ENCODE measurements around the gene CFAP54.

CFAP54 gene

DNA sequence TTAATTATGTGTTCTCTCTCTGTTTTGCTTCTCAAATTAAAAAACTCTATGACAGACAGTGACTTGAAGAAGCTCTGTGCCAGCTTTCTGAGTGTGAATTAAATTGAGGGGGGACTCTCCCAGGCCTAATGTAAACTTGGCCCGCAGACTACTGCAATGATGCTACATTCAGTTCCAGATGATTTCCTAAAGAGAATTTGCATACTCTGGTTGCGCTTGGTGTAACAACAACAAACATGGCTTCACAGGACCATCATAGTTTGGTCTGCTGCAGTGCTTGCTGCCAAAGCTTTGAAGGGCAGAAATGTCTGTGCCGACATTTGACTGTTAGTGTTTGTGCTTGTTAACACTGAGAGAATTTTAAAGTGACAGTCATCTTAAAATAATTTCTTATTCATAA is 25.0 kb downstream of the CFAP54 start:
- no peak for ATAC-seq
- TF ChIP-seq, protein P1, sequence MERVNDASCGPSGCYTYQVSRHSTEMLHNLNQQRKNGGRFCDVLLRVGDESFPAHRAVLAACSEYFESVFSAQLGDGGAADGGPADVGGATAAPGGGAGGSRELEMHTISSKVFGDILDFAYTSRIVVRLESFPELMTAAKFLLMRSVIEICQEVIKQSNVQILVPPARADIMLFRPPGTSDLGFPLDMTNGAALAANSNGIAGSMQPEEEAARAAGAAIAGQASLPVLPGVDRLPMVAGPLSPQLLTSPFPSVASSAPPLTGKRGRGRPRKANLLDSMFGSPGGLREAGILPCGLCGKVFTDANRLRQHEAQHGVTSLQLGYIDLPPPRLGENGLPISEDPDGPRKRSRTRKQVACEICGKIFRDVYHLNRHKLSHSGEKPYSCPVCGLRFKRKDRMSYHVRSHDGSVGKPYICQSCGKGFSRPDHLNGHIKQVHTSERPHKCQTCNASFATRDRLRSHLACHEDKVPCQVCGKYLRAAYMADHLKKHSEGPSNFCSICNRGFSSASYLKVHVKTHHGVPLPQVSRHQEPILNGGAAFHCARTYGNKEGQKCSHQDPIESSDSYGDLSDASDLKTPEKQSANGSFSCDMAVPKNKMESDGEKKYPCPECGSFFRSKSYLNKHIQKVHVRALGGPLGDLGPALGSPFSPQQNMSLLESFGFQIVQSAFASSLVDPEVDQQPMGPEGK (CRISPR knock-in tag; IDR thresholded peaks at IDR 0.05; ENCODE audit: borderline replicate concordance), result no peak
- TF ChIP-seq CSRNP3 (CRISPR knock-in tag; IDR thresholded peaks at IDR 0.05), result no peak
- TF ChIP-seq ESRRG (CRISPR knock-in tag; IDR thresholded peaks at IDR 0.05), result no peak
- TF ChIP-seq ZNF70 (CRISPR knock-in tag; IDR thresholded peaks at IDR 0.05), result no peak
- TF ChIP-seq, protein P2, sequence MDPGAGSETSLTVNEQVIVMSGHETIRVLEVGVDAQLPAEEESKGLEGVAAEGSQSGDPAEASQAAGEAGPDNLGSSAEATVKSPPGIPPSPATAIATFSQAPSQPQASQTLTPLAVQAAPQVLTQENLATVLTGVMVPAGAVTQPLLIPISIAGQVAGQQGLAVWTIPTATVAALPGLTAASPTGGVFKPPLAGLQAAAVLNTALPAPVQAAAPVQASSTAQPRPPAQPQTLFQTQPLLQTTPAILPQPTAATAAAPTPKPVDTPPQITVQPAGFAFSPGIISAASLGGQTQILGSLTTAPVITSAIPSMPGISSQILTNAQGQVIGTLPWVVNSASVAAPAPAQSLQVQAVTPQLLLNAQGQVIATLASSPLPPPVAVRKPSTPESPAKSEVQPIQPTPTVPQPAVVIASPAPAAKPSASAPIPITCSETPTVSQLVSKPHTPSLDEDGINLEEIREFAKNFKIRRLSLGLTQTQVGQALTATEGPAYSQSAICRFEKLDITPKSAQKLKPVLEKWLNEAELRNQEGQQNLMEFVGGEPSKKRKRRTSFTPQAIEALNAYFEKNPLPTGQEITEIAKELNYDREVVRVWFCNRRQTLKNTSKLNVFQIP (CRISPR knock-in tag; IDR thresholded peaks at IDR 0.05; ENCODE audit: borderline replicate concordance, low read depth), result no peak
- no peak for TF ChIP-seq ZC3H10 (CRISPR knock-in tag; IDR thresholded peaks at IDR 0.05)
- no peak for TF ChIP-seq BACH2 (CRISPR knock-in tag; IDR thresholded peaks at IDR 0.05; ENCODE audit: borderline replicate concordance)
- no peak for TF ChIP-seq RARB (CRISPR knock-in tag; IDR thresholded peaks at IDR 0.05)
- no peak for TF ChIP-seq ISL1 (CRISPR knock-in tag; IDR thresholded peaks at IDR 0.05)
- no peak for TF ChIP-seq ZFP3 (CRISPR knock-in tag; IDR thresholded peaks at IDR 0.05)
- TF ChIP-seq TSHZ2 (CRISPR knock-in tag; IDR thresholded peaks at IDR 0.05), result no peak
- TF ChIP-seq ZFP30 (CRISPR knock-in tag; IDR thresholded peaks at IDR 0.05), result no peak
- no peak for TF ChIP-seq CSDC2 (CRISPR knock-in tag; IDR thresholded peaks at IDR 0.05)
- no peak for TF ChIP-seq ZNF565 (CRISPR knock-in tag; conservative IDR thresholded peaks at IDR 0.05; ENCODE audit: low read depth)

DNA sequence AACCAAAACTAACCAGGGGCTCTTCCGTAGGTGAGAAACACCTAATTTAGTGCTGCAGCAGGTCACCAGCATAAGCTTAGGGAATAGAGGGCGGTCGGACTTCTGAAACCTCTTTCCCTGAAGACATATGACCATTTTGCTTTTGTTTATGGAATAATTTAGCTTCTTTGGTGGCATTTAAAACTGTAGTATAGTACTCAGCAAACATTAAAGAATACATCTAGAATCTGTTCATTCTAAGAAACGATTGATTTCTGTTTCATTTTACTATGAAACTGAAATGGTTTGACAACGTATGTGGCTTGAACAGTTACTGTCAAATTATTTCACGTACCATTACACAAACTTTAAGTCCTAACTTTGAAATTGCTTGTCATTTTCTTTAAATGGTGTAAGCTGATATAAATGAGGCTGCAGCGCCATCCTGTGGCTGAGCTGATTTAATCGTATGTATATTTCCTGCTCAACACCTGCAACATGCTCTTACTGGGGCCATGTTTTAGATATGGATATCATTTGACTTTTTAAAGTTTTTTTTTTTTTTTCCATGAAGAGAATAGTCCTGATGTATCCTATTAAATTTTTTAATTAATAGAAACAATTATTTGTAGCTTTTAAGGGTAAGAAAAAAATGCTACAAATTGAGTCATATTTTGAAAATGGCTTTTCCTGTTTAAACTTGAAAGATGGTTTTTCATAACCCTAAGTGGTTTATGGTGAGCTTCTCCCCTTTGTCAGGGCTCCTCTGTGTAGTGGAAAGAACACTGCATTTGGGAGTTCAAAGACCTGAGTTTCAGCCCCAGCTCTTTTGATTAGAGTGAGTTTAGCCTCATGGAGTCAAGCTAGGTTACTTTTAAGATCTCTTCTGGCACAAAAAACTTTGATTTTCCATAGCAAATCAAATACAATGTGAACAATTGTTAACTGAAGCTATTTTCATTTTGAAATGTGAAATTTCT is 27.4 kb downstream of the CFAP54 start:
- ATAC-seq, result peak; percentile 87
- no peak for TF ChIP-seq GLIS3 (CRISPR knock-in tag; IDR thresholded peaks at IDR 0.05)
- TF ChIP-seq CREB5 (CRISPR knock-in tag; IDR thresholded peaks at IDR 0.05; ENCODE audit: low read depth), result no peak
- no peak for TF ChIP-seq RARB (CRISPR knock-in tag; IDR thresholded peaks at IDR 0.05)
- TF ChIP-seq CSDC2 (CRISPR knock-in tag; IDR thresholded peaks at IDR 0.05), result no peak
- TF ChIP-seq ZNF8 (CRISPR knock-in tag; IDR thresholded peaks at IDR 0.05), result no peak
- TF ChIP-seq SNAI2 (CRISPR knock-in tag; IDR thresholded peaks at IDR 0.05), result no peak
- TF ChIP-seq ZFP30 (CRISPR knock-in tag; IDR thresholded peaks at IDR 0.05), result no peak
- TF ChIP-seq, protein P2 (CRISPR knock-in tag; IDR thresholded peaks at IDR 0.05; ENCODE audit: borderline replicate concordance, low read depth), result no peak
- no peak for TF ChIP-seq ZC3H10 (CRISPR knock-in tag; IDR thresholded peaks at IDR 0.05)
- TF ChIP-seq ZNF70 (CRISPR knock-in tag; IDR thresholded peaks at IDR 0.05), result no peak

Measured in SK-N-SH treated with all-trans-retinoic acid at 6 μM for 48 hours (cell line).